ENCODE data around the gene TSHZ2. TPM values are rescaled to one million over a fixed set of nuclear protein-coding genes. Genes with fewer than 3 reads are reported as not detected.

TSHZ2 gene
- total RNA-seq, 1 experiment from 2014 or later, result 0.07 TPM

DNA sequence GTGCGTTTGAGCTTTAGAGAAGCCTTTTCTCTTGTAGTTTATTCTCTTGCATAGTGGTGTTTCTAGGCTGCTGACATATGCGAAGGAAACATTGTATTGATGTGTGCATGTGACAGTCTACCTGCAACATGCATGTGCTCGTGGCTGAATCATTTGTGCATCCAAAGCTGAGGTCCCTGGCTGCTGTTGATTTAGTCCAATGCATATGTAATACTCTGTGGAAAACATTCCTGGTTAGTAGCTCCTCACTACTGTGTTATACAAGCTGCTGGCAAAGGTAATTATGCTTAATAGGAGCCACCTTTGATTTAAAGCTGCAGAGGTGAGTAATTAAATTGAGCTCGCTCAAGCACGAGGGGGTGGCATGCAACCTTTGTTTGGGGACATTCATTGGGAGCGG lies 24.5 kb downstream of the TSHZ2 start:
- no peak overlapping the region for H3K27ac ChIP-seq (ENCODE audit: insufficient read length, low read depth, low read length)
- no peak overlapping the region for H2AK5ac ChIP-seq (ENCODE audit: insufficient read length, low read length)
- no peaks in the 10 kb centered on the region for H3K79me1 ChIP-seq (ENCODE audit: insufficient read depth, low read depth, low read length, poor library complexity, severe bottlenecking)
- no peak overlapping the region for H4K91ac ChIP-seq (ENCODE audit: insufficient read length, low read depth, low read length)
- H2BK20ac ChIP-seq (ENCODE audit: low read depth, low read length, poor library complexity, severe bottlenecking), result no peak overlapping the region
- no peak overlapping the region for H3K9ac ChIP-seq (ENCODE audit: extremely low read depth, insufficient read length, low read length)
- no peak overlapping the region for H2BK5ac ChIP-seq (ENCODE audit: insufficient read length, low read length)
- no peak overlapping the region for H3K14ac ChIP-seq (ENCODE audit: insufficient read depth, low read length)
- no peaks in the 10 kb centered on the region for H4K20me1 ChIP-seq (ENCODE audit: control insufficient read depth, insufficient read depth, insufficient read length)
- no peak overlapping the region for H3K23ac ChIP-seq (ENCODE audit: insufficient read length, low read depth, low read length)
- H4K5ac ChIP-seq (ENCODE audit: insufficient read length, low read depth, low read length), result no peak overlapping the region
- Mint-ChIP-seq H3K9me3 (no peaks in the 10 kb centered on the region; a peak in 1 of 5 replicates), H3K4me1 (peaks cover under 1 to 6% of the 10 kb centered on the region in 2 experiments; a peak in 3 of 4 replicates), H3K36me3 (ENCODE audit: insufficient read depth in 1 of 3, low read depth in 3 of 3) (no peaks in the 10 kb centered on the region), H3K4me3 (no peak overlapping the region), H3K27me3 (ENCODE audit: low read depth) (peaks cover 1% of the 10 kb centered on the region; the same call in 1 of the 2 replicates), H3K27ac (no peak overlapping the region)
- H3K4ac ChIP-seq (ENCODE audit: low read depth, low read length), result no peak overlapping the region
- H2AFZ ChIP-seq (ENCODE audit: low read length), result no peak overlapping the region
- H3K4me1 ChIP-seq (ENCODE audit: insufficient read depth, low read length), result no peaks in the 10 kb centered on the region; the same call in 1 of the 2 replicates
- no peak overlapping the region for H3K18ac ChIP-seq (ENCODE audit: insufficient read length, low read depth, low read length)
- no peaks in the 10 kb centered on the region for H3K9me3 ChIP-seq (ENCODE audit: control insufficient read depth, low read depth, low read length)
- H3T11ph ChIP-seq (ENCODE audit: low read length), result no peak overlapping the region
- WGBS (ENCODE audit: extremely low coverage, insufficient read length, low lambda C conversion rate), result no CpG with 5 or more reads among the region's 6 CpGs
- H3K4me2 ChIP-seq (ENCODE audit: insufficient read depth, insufficient read length, low read length), result no peak overlapping the region
- no peak overlapping the region for H3K56ac ChIP-seq (ENCODE audit: insufficient read length, low read depth, low read length)
- no peak overlapping the region for H2BK120ac ChIP-seq (ENCODE audit: low read depth, low read length, poor library complexity, severe bottlenecking)
- no peak overlapping the region for H2BK15ac ChIP-seq (ENCODE audit: low read depth, low read length)
- H2BK12ac ChIP-seq (ENCODE audit: insufficient read length, low read depth, low read length), result no peak overlapping the region
- no peaks in the 10 kb centered on the region for H3K27me3 ChIP-seq (ENCODE audit: insufficient read depth, low read length)
- DNase-seq, result no peak
- no peaks in the 10 kb centered on the region for H3K79me2 ChIP-seq (ENCODE audit: insufficient read depth, low read length)
- no peak overlapping the region for H4K8ac ChIP-seq (replicated peaks; ENCODE audit: insufficient read length, low read depth, low read length)
- TF ChIP-seq, protein P1, sequence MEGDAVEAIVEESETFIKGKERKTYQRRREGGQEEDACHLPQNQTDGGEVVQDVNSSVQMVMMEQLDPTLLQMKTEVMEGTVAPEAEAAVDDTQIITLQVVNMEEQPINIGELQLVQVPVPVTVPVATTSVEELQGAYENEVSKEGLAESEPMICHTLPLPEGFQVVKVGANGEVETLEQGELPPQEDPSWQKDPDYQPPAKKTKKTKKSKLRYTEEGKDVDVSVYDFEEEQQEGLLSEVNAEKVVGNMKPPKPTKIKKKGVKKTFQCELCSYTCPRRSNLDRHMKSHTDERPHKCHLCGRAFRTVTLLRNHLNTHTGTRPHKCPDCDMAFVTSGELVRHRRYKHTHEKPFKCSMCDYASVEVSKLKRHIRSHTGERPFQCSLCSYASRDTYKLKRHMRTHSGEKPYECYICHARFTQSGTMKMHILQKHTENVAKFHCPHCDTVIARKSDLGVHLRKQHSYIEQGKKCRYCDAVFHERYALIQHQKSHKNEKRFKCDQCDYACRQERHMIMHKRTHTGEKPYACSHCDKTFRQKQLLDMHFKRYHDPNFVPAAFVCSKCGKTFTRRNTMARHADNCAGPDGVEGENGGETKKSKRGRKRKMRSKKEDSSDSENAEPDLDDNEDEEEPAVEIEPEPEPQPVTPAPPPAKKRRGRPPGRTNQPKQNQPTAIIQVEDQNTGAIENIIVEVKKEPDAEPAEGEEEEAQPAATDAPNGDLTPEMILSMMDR (conservative IDR thresholded peaks at IDR 0.05), result no peak
- H3K23me2 ChIP-seq (ENCODE audit: insufficient read length, low read depth, low read length, poor library complexity, severe bottlenecking), result no peaks in the 10 kb centered on the region

Data from H9 (cell line).